HepG2 (cell line): Measurements from ENCODE around the gene SYT17.

ENCODE experiments used
- SOX6 ChIP-seq, 2 experiments: fragments of 450-650 bp in 1 of 2; sonication (generic) in 1 of 2; formaldehyde crosslinking in 1 of 2; IDR thresholded peaks; 2 replicates each; pipeline versions ENCODE4 v1.4.0 to v1.6.1; 2017 to 2020; ENCODE audit warnings: antibody characterized with exemption in 1 of 2, mild to moderate bottlenecking in 1 of 2, missing genetic modification reagents in 1 of 2
- ZNF121 ChIP-seq: sonication (generic); formaldehyde crosslinking; IDR thresholded peaks from 2 replicates; pipeline ENCODE4 v1.5.0; 2020; ENCODE audit warnings: mild to moderate bottlenecking, missing genetic modification reagents
- TF ChIP-seq, protein P1 (sequence below): sonication (generic); formaldehyde crosslinking; IDR thresholded peaks from 2 replicates; pipeline ENCODE4 v1.4.0; 2020; ENCODE audit warnings: missing genetic modification reagents

- TF ChIP-seq SOX6 (IDR thresholded peaks at IDR 0.05) (no peak), SOX6 (CRISPR knock-in tag; IDR thresholded peaks at IDR 0.05) (no peak), ZNF121 (CRISPR knock-in tag) (no peak)
- TF ChIP-seq, protein P1, sequence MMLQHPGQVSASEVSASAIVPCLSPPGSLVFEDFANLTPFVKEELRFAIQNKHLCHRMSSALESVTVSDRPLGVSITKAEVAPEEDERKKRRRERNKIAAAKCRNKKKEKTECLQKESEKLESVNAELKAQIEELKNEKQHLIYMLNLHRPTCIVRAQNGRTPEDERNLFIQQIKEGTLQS: no peak
Measured at GRCh38 chr16:19218581-19218980, 50.5 kb downstream of the SYT17 start.
